Neural progenitor cell (in vitro differentiated cells): Measurements from ENCODE around the gene SLC35F5. TPM values are rescaled to one million over a fixed set of nuclear protein-coding genes. Genes with fewer than 3 reads are reported as not detected.
"Not testable (repeated sequence)": the region's sequence is repeated elsewhere in the genome, so short reads cannot be mapped to it uniquely, and the experiment has no call there.

Experiments
- DNase-seq: peaks from one replicate; pipeline ENCODE4 v3.0.0-alpha.2; 2016; ENCODE audit warnings: low spot score
- H2AFZ ChIP-seq: fragments of 200-600 bp; sonication (generic); replicated peaks from 2 replicates; pipeline ENCODE4 v1.6.1; 2016; ENCODE audit warnings: antibody characterized with exemption
- H3F3A ChIP-seq: fragments of 200-600 bp; sonication (generic); 2 replicates; pipeline ENCODE4 v1.6.1; 2016; ENCODE audit warnings: antibody characterized with exemption, low read depth
- H3K27ac ChIP-seq: fragments of 200-600 bp; sonication (generic); 2 replicates; pipeline ENCODE4 v1.5.1; 2016; ENCODE audit warnings: mild to moderate bottlenecking
- H3K27me3 ChIP-seq: fragments of 200-600 bp; sonication (generic); 2 replicates; pipeline ENCODE4 v1.6.1; 2016; ENCODE audit warnings: mild to moderate bottlenecking, moderate library complexity
- H3K36me3 ChIP-seq: fragments of 200-600 bp; sonication (generic); 2 replicates; pipeline ENCODE4 v1.5.1; 2016
- H3K4me1 ChIP-seq: fragments of 200-600 bp; sonication (generic); 2 replicates; pipeline ENCODE4 v1.6.1; 2016; ENCODE audit warnings: mixed run types
- H3K4me2 ChIP-seq: fragments of 200-600 bp; sonication (generic); 2 replicates; pipeline ENCODE4 v1.6.1; 2016
- H3K4me3 ChIP-seq: fragments of 200-600 bp; sonication (generic); 2 replicates; pipeline ENCODE4 v1.5.1; 2016
- H3K79me2 ChIP-seq: fragments of 200-600 bp; sonication (generic); 2 replicates; pipeline ENCODE4 v1.6.1; 2016; ENCODE audit warnings: low read depth
- H3K9ac ChIP-seq: fragments of 200-600 bp; sonication (generic); 2 replicates; pipeline ENCODE4 v1.6.1; 2016
- H3K9me3 ChIP-seq: fragments of 200-600 bp; sonication (generic); 2 replicates; pipeline ENCODE4 v1.5.1; 2016; ENCODE audit warnings: low read depth
- H4K20me1 ChIP-seq: fragments of 200-600 bp; sonication (generic); 2 replicates; pipeline ENCODE4 v1.6.1; 2016; ENCODE audit warnings: low read depth
- H3K27ac Mint-ChIP-seq: 3 replicates; pipeline ENCODE4 v1.8.0; 2021; ENCODE audit warnings: mixed read lengths
- H3K27me3 Mint-ChIP-seq: 2 replicates; pipeline ENCODE4 v1.8.0; 2022; ENCODE audit warnings: low read depth, mild to moderate bottlenecking, inconsistent platforms, moderate library complexity, mixed read lengths; ENCODE audit not compliant: insufficient read depth
- H3K36me3 Mint-ChIP-seq: 3 replicates; pipeline ENCODE4 v1.8.0; 2021; ENCODE audit warnings: mixed read lengths
- H3K4me1 Mint-ChIP-seq: 3 replicates; pipeline ENCODE4 v1.8.0; 2021; ENCODE audit warnings: mixed read lengths
- H3K4me3 Mint-ChIP-seq: 3 replicates; pipeline ENCODE4 v1.8.0; 2021; ENCODE audit warnings: mild to moderate bottlenecking, moderate library complexity, mixed read lengths
- H3K9me3 Mint-ChIP-seq: 3 replicates; pipeline ENCODE4 v1.8.0; 2020; ENCODE audit warnings: mixed read lengths
- EZH2 ChIP-seq: fragments of 200-600 bp; sonication (generic); IDR thresholded peaks from 2 replicates; pipeline ENCODE4 v1.6.1; 2017; ENCODE audit warnings: antibody characterized with exemption, mild to moderate bottlenecking, moderate library complexity
- EZH2phosphoT487 ChIP-seq: fragments of 200-600 bp; sonication (generic); IDR thresholded peaks from 2 replicates; pipeline ENCODE4 v1.6.1; 2017; ENCODE audit warnings: antibody characterized with exemption
- total RNA-seq: library from RNA; depleted of rRNA; stranded (reverse); fragments of >200 nt; gene quantifications from 2 replicates; pipeline ENCODE4 v1.2.3, GENCODE V29; 2015; ENCODE audit warnings: low replicate concordance
- TF ChIP-seq, protein P1 (sequence below): fragments of 200-600 bp; sonication (generic); IDR thresholded peaks from 2 replicates; pipeline ENCODE4 v1.5.1; 2017; ENCODE audit warnings: antibody characterized with exemption, mild to moderate bottlenecking

The SLC35F5 gene
- total RNA-seq, 1 donor from 2014 or later: 83.0 TPM

DNA sequence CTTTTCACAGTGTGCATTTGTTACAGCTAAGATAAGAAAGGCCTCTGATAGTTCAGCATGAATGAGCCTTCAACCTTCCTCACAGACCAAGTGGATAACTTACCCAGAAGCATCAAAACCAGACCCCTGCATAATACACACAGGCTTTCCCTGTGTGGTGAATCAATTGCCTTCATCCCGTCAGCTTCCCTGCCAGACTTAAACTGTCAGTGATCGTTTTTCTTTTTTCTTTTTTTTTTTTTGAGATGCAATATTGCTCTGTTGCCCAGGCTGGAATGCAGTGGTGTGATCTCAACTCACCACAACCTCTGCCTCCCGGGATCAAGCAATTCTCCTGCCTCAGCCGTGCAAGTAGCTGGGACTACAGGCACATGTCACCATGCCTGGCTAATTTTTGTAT, 20.5 kb upstream of the SLC35F5 start:
- TF ChIP-seq EZH2: no peak
- TF ChIP-seq, protein P1, sequence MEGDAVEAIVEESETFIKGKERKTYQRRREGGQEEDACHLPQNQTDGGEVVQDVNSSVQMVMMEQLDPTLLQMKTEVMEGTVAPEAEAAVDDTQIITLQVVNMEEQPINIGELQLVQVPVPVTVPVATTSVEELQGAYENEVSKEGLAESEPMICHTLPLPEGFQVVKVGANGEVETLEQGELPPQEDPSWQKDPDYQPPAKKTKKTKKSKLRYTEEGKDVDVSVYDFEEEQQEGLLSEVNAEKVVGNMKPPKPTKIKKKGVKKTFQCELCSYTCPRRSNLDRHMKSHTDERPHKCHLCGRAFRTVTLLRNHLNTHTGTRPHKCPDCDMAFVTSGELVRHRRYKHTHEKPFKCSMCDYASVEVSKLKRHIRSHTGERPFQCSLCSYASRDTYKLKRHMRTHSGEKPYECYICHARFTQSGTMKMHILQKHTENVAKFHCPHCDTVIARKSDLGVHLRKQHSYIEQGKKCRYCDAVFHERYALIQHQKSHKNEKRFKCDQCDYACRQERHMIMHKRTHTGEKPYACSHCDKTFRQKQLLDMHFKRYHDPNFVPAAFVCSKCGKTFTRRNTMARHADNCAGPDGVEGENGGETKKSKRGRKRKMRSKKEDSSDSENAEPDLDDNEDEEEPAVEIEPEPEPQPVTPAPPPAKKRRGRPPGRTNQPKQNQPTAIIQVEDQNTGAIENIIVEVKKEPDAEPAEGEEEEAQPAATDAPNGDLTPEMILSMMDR: no peak
- TF ChIP-seq EZH2phosphoT487: no peak
- peaks cover 2% of the 10 kb centered on the region for H3K27me3 Mint-ChIP-seq
- H3K36me3 Mint-ChIP-seq: no peaks in the 10 kb centered on the region

GRCh38 chr2:113774616-113775015, 18.2 kb upstream of the SLC35F5 start:
- not testable (repeated sequence) for H3K79me2 ChIP-seq, H3F3A ChIP-seq, H3K4me1 ChIP-seq, H3K27me3 ChIP-seq, H3K9me3 Mint-ChIP-seq, H3K9ac ChIP-seq, H3K36me3 ChIP-seq, H3K27ac ChIP-seq, H2AFZ ChIP-seq, H3K9me3 ChIP-seq, H3K4me2 ChIP-seq, DNase-seq, H3K36me3 Mint-ChIP-seq, H3K27ac Mint-ChIP-seq, H3K27me3 Mint-ChIP-seq, H3K4me3 ChIP-seq, H3K4me3 Mint-ChIP-seq, H4K20me1 ChIP-seq, H3K4me1 Mint-ChIP-seq

More for the DNA sequence above, 20.5 kb upstream of the SLC35F5 start:
- Histone ChIP-seq H3K79me2 (no peaks in the 10 kb centered on the region), H3K4me1 (no peaks in the 10 kb centered on the region), H3K36me3 (no peaks in the 10 kb centered on the region), H2AFZ (no peak overlapping the region), H3K4me2 (no peak overlapping the region), H3K9me3 (no peaks in the 10 kb centered on the region), H3K27ac (no peak overlapping the region), H3K4me3 (no peak overlapping the region), H4K20me1 (no peaks in the 10 kb centered on the region), H3F3A (no peaks in the 10 kb centered on the region), H3K9ac (no peak overlapping the region), H3K27me3 (no peaks in the 10 kb centered on the region)
- Mint-ChIP-seq H3K27ac (no peak overlapping the region), H3K4me1 (no peaks in the 10 kb centered on the region), H3K9me3 (no peaks in the 10 kb centered on the region), H3K4me3 (no peak overlapping the region)
- no peak for DNase-seq

- Mint-ChIP-seq H3K4me3 (no peak overlapping the region), H3K27ac (no peak overlapping the region), H3K36me3 (no peaks in the 10 kb centered on the region), H3K4me1 (no peaks in the 10 kb centered on the region), H3K27me3 (no peaks in the 10 kb centered on the region), H3K9me3 (no peaks in the 10 kb centered on the region)
- Histone ChIP-seq H3K4me2 (no peak overlapping the region), H3K27me3 (no peaks in the 10 kb centered on the region), H3K4me3 (no peak overlapping the region), H2AFZ (peak overlapping the region; percentile 56), H3K9ac (no peak overlapping the region), H3K36me3 (no peaks in the 10 kb centered on the region), H3K79me2 (no peaks in the 10 kb centered on the region), H3F3A (no peaks in the 10 kb centered on the region), H4K20me1 (no peaks in the 10 kb centered on the region), H3K9me3 (no peaks in the 10 kb centered on the region), H3K27ac (no peak overlapping the region), H3K4me1 (no peaks in the 10 kb centered on the region)
- TF ChIP-seq EZH2phosphoT487: no peak
- TF ChIP-seq, protein P1: no peak
- DNase-seq: no peak
These were observed 14.5 kb upstream of the SLC35F5 start for GRCh38 chr2:113770929-113771328.

DNA sequence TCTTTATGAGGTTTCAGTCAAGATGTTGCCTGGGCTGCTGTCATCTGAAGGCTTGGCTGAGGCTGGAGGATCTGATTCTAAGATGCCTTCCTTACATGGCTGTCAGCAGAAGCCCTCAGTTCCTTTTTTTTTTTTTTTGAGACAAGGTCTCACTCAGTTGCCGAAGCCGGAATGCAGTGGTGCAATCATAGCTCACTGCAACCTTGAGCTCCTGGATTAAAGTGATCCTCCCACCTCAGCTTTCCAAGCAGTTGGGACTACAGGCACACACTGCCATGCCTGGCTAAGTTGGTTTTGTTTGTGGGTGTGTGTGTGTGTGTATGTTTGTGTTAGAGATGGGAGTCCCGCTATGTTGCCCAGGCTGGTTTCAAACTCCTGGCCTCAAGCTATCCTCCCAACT, 13.1 kb upstream of the SLC35F5 start:
- H3K4me2 ChIP-seq: no peak overlapping the region
- H3K4me3 Mint-ChIP-seq: no peak overlapping the region
- no peak overlapping the region for H3K27ac ChIP-seq
- DNase-seq: no peak
- no peaks in the 10 kb centered on the region for H3K36me3 ChIP-seq
- no peak overlapping the region for H3K4me3 ChIP-seq
- no peaks in the 10 kb centered on the region for H3K27me3 Mint-ChIP-seq
- no peaks in the 10 kb centered on the region for H3K9me3 Mint-ChIP-seq
- H3K36me3 Mint-ChIP-seq: no peaks in the 10 kb centered on the region
- no peaks in the 10 kb centered on the region for H3F3A ChIP-seq
- no peak for TF ChIP-seq EZH2phosphoT487
- no peak for TF ChIP-seq EZH2
- TF ChIP-seq, protein P1: no peak
- no peaks in the 10 kb centered on the region for H3K4me1 ChIP-seq
- no peak overlapping the region for H3K9ac ChIP-seq
- H3K4me1 Mint-ChIP-seq: no peaks in the 10 kb centered on the region
- H4K20me1 ChIP-seq: no peaks in the 10 kb centered on the region
- no peaks in the 10 kb centered on the region for H3K9me3 ChIP-seq
- H3K27ac Mint-ChIP-seq: no peak overlapping the region
- no peaks in the 10 kb centered on the region for H3K27me3 ChIP-seq
- H3K79me2 ChIP-seq: no peaks in the 10 kb centered on the region
- no peak overlapping the region for H2AFZ ChIP-seq
